HepG2 (cell line): ENCODE measurements around the gene EVA1A. TPM values are rescaled to one million over a fixed set of nuclear protein-coding genes. Genes with fewer than 3 reads are reported as not detected.

Source experiments
- ATF2 ChIP-seq: sonication (generic); formaldehyde crosslinking; IDR thresholded peaks from 2 replicates; pipeline ENCODE4 v1.4.0; 2020; ENCODE audit warnings: missing genetic modification reagents
- ELK4 ChIP-seq: sonication (generic); formaldehyde crosslinking; IDR thresholded peaks from 2 replicates; pipeline ENCODE4 v1.9.0; 2021; ENCODE audit warnings: missing genetic modification reagents, borderline replicate concordance
- FOXA3 ChIP-seq: IDR thresholded peaks from 2 replicates; pipeline ENCODE4 v1.6.1; 2016; ENCODE audit warnings: missing genetic modification reagents, missing compliant biosample characterization
- FOXK1 ChIP-seq: sonication (generic); formaldehyde crosslinking; IDR thresholded peaks from 2 replicates; pipeline ENCODE4 v1.4.0; 2020; ENCODE audit warnings: low read depth, missing genetic modification reagents, borderline replicate concordance
- HDAC1 ChIP-seq: sonication (generic); formaldehyde crosslinking; IDR thresholded peaks from 2 replicates; pipeline ENCODE4 v1.5.1; 2020; ENCODE audit warnings: mild to moderate bottlenecking, missing genetic modification reagents
- HDAC6 ChIP-seq: fragments of 200-600 bp; sonication (generic); IDR thresholded peaks from 2 replicates; pipeline ENCODE4 v1.7.0; 2017; ENCODE audit warnings: mild to moderate bottlenecking, antibody characterized with exemption, low read length, low read depth
- HHEX ChIP-seq: IDR thresholded peaks from 2 replicates; pipeline ENCODE4 v1.6.1; 2016; ENCODE audit warnings: control low read depth
- HMGA1 ChIP-seq: sonication (generic); formaldehyde crosslinking; conservative IDR thresholded peaks from 2 replicates; pipeline ENCODE4 v1.4.0; 2020; ENCODE audit warnings: missing genetic modification reagents
- KDM6A ChIP-seq: IDR thresholded peaks from 2 replicates; pipeline ENCODE4 v1.6.1; 2016; ENCODE audit warnings: low read depth
- MATR3 ChIP-seq: sonication (generic); formaldehyde crosslinking; IDR thresholded peaks from 2 replicates; pipeline ENCODE4 v1.4.0; 2020; ENCODE audit warnings: missing genetic modification reagents
- MLLT10 ChIP-seq: sonication (generic); formaldehyde crosslinking; IDR thresholded peaks from 2 replicates; pipeline ENCODE4 v1.4.0; 2020; ENCODE audit warnings: missing genetic modification reagents
- MYC ChIP-seq: sonication (generic); formaldehyde crosslinking; IDR thresholded peaks from 2 replicates; pipeline ENCODE4 v1.9.0; 2021; ENCODE audit warnings: missing genetic modification reagents, borderline replicate concordance
- NFKBIZ ChIP-seq: IDR thresholded peaks from 2 replicates; pipeline ENCODE4 v1.6.1; 2018; ENCODE audit warnings: missing genetic modification reagents, missing compliant biosample characterization
- PHF21A ChIP-seq: sonication (generic); formaldehyde crosslinking; IDR thresholded peaks from 2 replicates; pipeline ENCODE4 v1.5.0; 2020; ENCODE audit warnings: mild to moderate bottlenecking, missing genetic modification reagents
- TOE1 ChIP-seq: sonication (generic); formaldehyde crosslinking; IDR thresholded peaks from 2 replicates; pipeline ENCODE4 v1.4.0; 2020; ENCODE audit warnings: mild to moderate bottlenecking, missing genetic modification reagents
- ZBTB43 ChIP-seq: sonication (generic); formaldehyde crosslinking; conservative IDR thresholded peaks from 2 replicates; pipeline ENCODE4 v1.4.0; 2020; ENCODE audit warnings: missing genetic modification reagents
- ZBTB8A ChIP-seq: sonication (generic); formaldehyde crosslinking; IDR thresholded peaks from 2 replicates; pipeline ENCODE4 v1.4.0; 2020; ENCODE audit warnings: mild to moderate bottlenecking, low read depth, missing genetic modification reagents, borderline replicate concordance
- ZNF234 ChIP-seq: sonication (generic); formaldehyde crosslinking; conservative IDR thresholded peaks from 2 replicates; pipeline ENCODE4 v1.5.1; 2020; ENCODE audit warnings: mild to moderate bottlenecking, missing genetic modification reagents
- ZNF639 ChIP-seq: conservative IDR thresholded peaks from 2 replicates; pipeline ENCODE4 v1.6.1; 2018; ENCODE audit warnings: missing genetic modification reagents
- ZNF883 ChIP-seq: sonication (generic); formaldehyde crosslinking; IDR thresholded peaks from 2 replicates; pipeline ENCODE4 v1.5.1; 2020; ENCODE audit warnings: mild to moderate bottlenecking, missing genetic modification reagents; ENCODE audit errors: not compliant biosample characterization
- polyA plus RNA-seq, 8 experiments: library from polyadenylated mRNA; depleted of rRNA in 3 of 8; stranded (reverse) in 7 of 8; unstranded in 1 of 8; fragments of >200 nt; fragmentation: Illumina TruSeq in 4 of 8; extraction: Trizol in 4 of 8; gene quantifications; 2 replicates each; pipeline versions ENCODE4 v1.2.1 to v1.2.3, GENCODE V29; 2011 to 2016; ENCODE audit warnings: low read depth in 4 of 8, missing spikeins in 1 of 8, mixed read lengths in 1 of 8; ENCODE audit not compliant: insufficient read depth in 1 of 8
- total RNA-seq, 5 experiments: library from RNA; depleted of rRNA; stranded (reverse); fragments of >200 nt; fragmentation: Illumina TruSeq; extraction: Trizol; gene quantifications; 2 replicates each; pipeline ENCODE4 v1.2.3, GENCODE V29; 2016; ENCODE audit warnings: low read depth in 1 of 5
- TF ChIP-seq, protein P1 (sequence below): sonication (generic); formaldehyde crosslinking; IDR thresholded peaks from 2 replicates; pipeline ENCODE4 v1.8.1; 2022; ENCODE audit warnings: low read depth, mild to moderate bottlenecking, missing genetic modification reagents

EVA1A gene
- total and polyA plus RNA-seq, 2 of the 13 experiments (the other 11 are each of a cell fraction or from before 2014, with no cell fraction given): 57.5 to 57.8 TPM

DNA sequence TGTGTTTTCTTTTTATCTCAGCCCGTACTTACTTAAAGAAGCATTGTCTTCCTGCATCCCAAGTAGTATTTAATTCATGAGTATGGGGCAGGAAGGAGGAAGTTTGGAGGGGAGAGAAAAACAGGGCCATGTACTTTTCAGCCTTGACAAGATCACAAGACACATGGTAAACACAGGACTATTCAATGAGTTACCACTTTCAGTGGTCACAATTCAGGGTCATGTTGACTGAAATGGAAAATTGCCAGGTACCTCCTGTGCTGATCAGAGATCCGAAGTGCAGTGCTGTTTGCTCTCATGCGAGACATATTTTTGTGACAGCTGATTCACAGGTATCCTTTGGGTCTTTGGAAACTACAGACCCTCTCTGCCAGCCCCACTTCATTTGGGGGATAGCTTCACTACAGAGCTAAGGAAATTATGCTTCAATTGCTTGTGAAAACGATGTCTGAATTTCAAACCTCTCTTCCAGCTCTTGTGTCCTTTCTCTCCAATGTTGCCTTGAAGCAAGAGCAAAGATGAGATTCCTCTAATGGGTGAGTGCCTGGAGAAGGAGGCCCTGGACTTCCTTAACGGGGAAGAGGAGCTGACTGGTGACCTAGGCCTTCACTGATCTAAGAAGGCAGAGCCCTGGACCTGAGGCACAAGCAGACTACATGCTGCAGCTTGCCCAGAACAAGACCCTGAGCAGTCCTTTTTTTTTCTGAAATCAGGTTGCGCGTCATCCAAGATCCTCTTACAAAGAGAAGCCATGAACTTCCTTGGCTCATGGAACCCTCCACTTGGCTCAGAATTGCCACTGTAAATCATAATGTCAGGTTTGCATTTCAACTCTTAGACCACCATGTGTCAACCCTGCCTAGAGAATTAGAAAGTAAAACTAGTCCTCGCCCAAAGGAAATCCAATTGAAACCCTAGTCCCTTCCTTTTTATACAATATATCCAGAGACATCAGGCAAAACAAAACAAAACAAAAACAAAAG lies 44.1 kb downstream of the EVA1A start (continued):
- TF ChIP-seq ZBTB43 (CRISPR knock-in tag) (peak; percentile 86), HMGA1 (no peak), ELK4 (CRISPR knock-in tag) (no peak), ATF2 (CRISPR knock-in tag) (peak; percentile 94; the same call in 1 of the 2 replicates), HDAC6 (no peak), ZNF639 (CRISPR knock-in tag) (peak; percentile 75; the same call in 1 of the 2 replicates), ZBTB8A (CRISPR knock-in tag) (no peak), HDAC1 (CRISPR knock-in tag) (peak; percentile 87; the same call in 1 of the 2 replicates), MLLT10 (CRISPR knock-in tag) (no peak), ZNF883 (CRISPR knock-in tag) (no peak), PHF21A (CRISPR knock-in tag) (peak; percentile 98), KDM6A (peak; percentile 86), HHEX (CRISPR knock-in tag) (peak; percentile 86), MYC (peak; percentile 47), ZNF234 (CRISPR knock-in tag) (no peak), TOE1 (CRISPR knock-in tag) (0 out of 2 replicates have a peak, but pooled peaks have one; percentile 37), FOXA3 (CRISPR knock-in tag) (peak; percentile 100), FOXK1 (peak; percentile 98), MATR3 (CRISPR knock-in tag) (no peak), NFKBIZ (CRISPR knock-in tag) (peak; percentile 89)
- TF ChIP-seq, protein P1, sequence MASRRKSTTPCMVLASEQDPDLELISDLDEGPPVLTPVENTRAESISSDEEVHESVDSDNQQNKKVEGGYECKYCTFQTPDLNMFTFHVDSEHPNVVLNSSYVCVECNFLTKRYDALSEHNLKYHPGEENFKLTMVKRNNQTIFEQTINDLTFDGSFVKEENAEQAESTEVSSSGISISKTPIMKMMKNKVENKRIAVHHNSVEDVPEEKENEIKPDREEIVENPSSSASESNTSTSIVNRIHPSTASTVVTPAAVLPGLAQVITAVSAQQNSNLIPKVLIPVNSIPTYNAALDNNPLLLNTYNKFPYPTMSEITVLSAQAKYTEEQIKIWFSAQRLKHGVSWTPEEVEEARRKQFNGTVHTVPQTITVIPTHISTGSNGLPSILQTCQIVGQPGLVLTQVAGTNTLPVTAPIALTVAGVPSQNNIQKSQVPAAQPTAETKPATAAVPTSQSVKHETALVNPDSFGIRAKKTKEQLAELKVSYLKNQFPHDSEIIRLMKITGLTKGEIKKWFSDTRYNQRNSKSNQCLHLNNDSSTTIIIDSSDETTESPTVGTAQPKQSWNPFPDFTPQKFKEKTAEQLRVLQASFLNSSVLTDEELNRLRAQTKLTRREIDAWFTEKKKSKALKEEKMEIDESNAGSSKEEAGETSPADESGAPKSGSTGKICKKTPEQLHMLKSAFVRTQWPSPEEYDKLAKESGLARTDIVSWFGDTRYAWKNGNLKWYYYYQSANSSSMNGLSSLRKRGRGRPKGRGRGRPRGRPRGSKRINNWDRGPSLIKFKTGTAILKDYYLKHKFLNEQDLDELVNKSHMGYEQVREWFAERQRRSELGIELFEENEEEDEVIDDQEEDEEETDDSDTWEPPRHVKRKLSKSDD: peak; percentile 42; the same call in 1 of the 2 replicates
